22Rv1 (cell line): Measurements from ENCODE around the gene GINM1.

Source experiments
- CTCF ChIP-seq: fragments of 450-650 bp; IDR thresholded peaks from 2 replicates; pipeline ENCODE4 v1.5.1; 2017; ENCODE audit warnings: mild to moderate bottlenecking
- ZFX ChIP-seq: fragments of 450-650 bp; IDR thresholded peaks from 2 replicates; pipeline ENCODE4 v1.6.1; 2017; ENCODE audit warnings: antibody characterized with exemption, borderline replicate concordance

- TF ChIP-seq CTCF (no peak), ZFX (no peak)
These were observed 25.0 kb upstream of the GINM1 start for GRCh38 chr6:149541139-149541538.
